SK-N-MC (cell line): ENCODE measurements around the gene PEAK1.

Experiments
- EZH2 ChIP-seq: fragments of 200-600 bp; sonication (generic); IDR thresholded peaks from one replicate; pipeline ENCODE4 v1.6.1; 2017; ENCODE audit warnings: antibody characterized with exemption
- POLR2AphosphoS5 ChIP-seq: IDR thresholded peaks from 2 replicates; pipeline ENCODE4 v1.6.1; 2012; ENCODE audit warnings: mild to moderate bottlenecking, low read depth, low read length, borderline replicate concordance

- TF ChIP-seq EZH2 (no peak), POLR2AphosphoS5 (no peak)
Measured at GRCh38 chr15:77305953-77306352, 114.0 kb downstream of the PEAK1 start.
